GM12864 (cell line): ENCODE data around the gene PEX5L.

Experiments
- DNase-seq: peaks from one replicate; pipeline ENCODE4 v3.0.0-alpha.2; 2011; ENCODE audit warnings: low read depth
- H3K4me3 ChIP-seq: 2 replicates; pipeline ENCODE4 v1.5.1; 2011; ENCODE audit warnings: mild to moderate bottlenecking, low read depth, low read length, control low read depth
- CTCF ChIP-seq: IDR thresholded peaks from 2 replicates; pipeline ENCODE4 v1.5.1; 2011; ENCODE audit warnings: low read depth, mild to moderate bottlenecking, moderate library complexity, low read length, control low read depth, inconsistent platforms; ENCODE audit errors: missing control alignments

The PEX5L gene

GRCh38 chr3:179861292-179861691 is 175.4 kb downstream of the PEX5L start:
- no peak for TF ChIP-seq CTCF
- no peak overlapping the region for H3K4me3 ChIP-seq
- no peak for DNase-seq

- H3K4me3 ChIP-seq, result no peak overlapping the region
- DNase-seq, result no peak
- TF ChIP-seq CTCF, result no peak
These were observed 176.2 kb downstream of the PEX5L start for GRCh38 chr3:179860275-179861107.

- no peak for DNase-seq
- H3K4me3 ChIP-seq, result no peak overlapping the region
- TF ChIP-seq CTCF, result no peak
These were observed 183.6 kb downstream of the PEX5L start for GRCh38 chr3:179853176-179853575.

- no peak for TF ChIP-seq CTCF
- H3K4me3 ChIP-seq, result no peak overlapping the region
- DNase-seq, result peak; percentile 3
These were observed 184.4 kb downstream of the PEX5L start for GRCh38 chr3:179852142-179852905.

- no peak overlapping the region for H3K4me3 ChIP-seq
- no peak for TF ChIP-seq CTCF
- DNase-seq, result no peak
These were observed 188.0 kb downstream of the PEX5L start for GRCh38 chr3:179848711-179849110.

- H3K4me3 ChIP-seq, result no peak overlapping the region
- DNase-seq, result no peak
- no peak for TF ChIP-seq CTCF
These were observed 194.7 kb downstream of the PEX5L start for GRCh38 chr3:179842061-179842460.
